Prostate gland (tissue), 2 donors: Measurements from ENCODE around the gene SEM1. TPM values are rescaled to one million over a fixed set of nuclear protein-coding genes. Genes with fewer than 3 reads are reported as not detected.

ENCODE experiments used
- DNase-seq: peaks from one replicate; pipeline ENCODE4 v3.0.0-alpha.2; 2019; ENCODE audit warnings: low spot score
- H3K27ac ChIP-seq, 2 donors: fragments of 200-600 bp; sonication (generic); 2 replicates each; pipeline ENCODE4 v1.5.1; 2017 to 2019
- H3K27me3 ChIP-seq: fragments of 200-600 bp; sonication (generic); replicated peaks from 2 replicates; pipeline ENCODE4 v1.5.1; 2019; ENCODE audit not compliant: insufficient read depth
- H3K36me3 ChIP-seq, 2 donors: fragments of 200-600 bp; sonication (generic); 1 replicate in 1 of 2; 2 replicates in 1 of 2; pipeline versions ENCODE4 v1.5.1 to v1.8.1; 2017 to 2019
- H3K4me1 ChIP-seq: fragments of 200-600 bp; sonication (generic); replicated peaks from 2 replicates; pipeline ENCODE4 v1.5.1; 2019
- H3K4me3 ChIP-seq, 2 donors: fragments of 200-600 bp; sonication (generic); 2 replicates each; pipeline ENCODE4 v1.5.1; 2017 to 2019
- H3K9me3 ChIP-seq: fragments of 200-600 bp; sonication (generic); 2 replicates; pipeline ENCODE4 v1.5.1; 2017
- CTCF ChIP-seq, 4 experiments: fragments of 200-600 bp in 2 of 4; fragments of 450-650 bp in 2 of 4; sonication (generic) in 2 of 4; IDR thresholded peaks; 1 replicate in 3 of 4; 2 replicates in 1 of 4; pipeline ENCODE4 v1.5.1; 2016 to 2019; ENCODE audit warnings: antibody characterized with exemption in 4 of 4, mild to moderate bottlenecking in 2 of 4, moderate library complexity in 2 of 4
- POLR2A ChIP-seq: fragments of 450-650 bp; IDR thresholded peaks from one replicate; pipeline ENCODE4 v1.6.1; 2016; ENCODE audit warnings: antibody characterized with exemption, mild to moderate bottlenecking
- POLR2AphosphoS5 ChIP-seq: sonication (generic); formaldehyde crosslinking; IDR thresholded peaks from one replicate; pipeline ENCODE4 v1.6.1; 2017; ENCODE audit warnings: antibody characterized with exemption
- WGBS: methylation state at CpG from one replicate; pipeline ENCODE4 v1.1.5; 2018; 5-methylcytosine and 5-hydroxymethylcytosine counted together
- intact Hi-C: fragments of 100-400 bp; cut with DNase I; formaldehyde crosslinking; loops from one replicate; pipeline ENCODE4 v1.14.2; 2022
- total RNA-seq, 2 donors: library from RNA; depleted of rRNA; stranded (reverse); fragments of >200 nt; gene quantifications; one replicate each; pipeline ENCODE4 v1.1.0, GENCODE V29; 2016

SEM1 gene
- total RNA-seq, 2 donors from 2014 or later = 16.2 to 24.9 TPM

- Histone ChIP-seq H3K9me3 (no peaks in the 10 kb centered on the region), H3K36me3 (no peaks in the 10 kb centered on the region), H3K27me3 (no peaks in the 10 kb centered on the region), H3K4me3 (no peak overlapping the region), H3K27ac (no peak overlapping the region), H3K4me1 (no peaks in the 10 kb centered on the region)
- 89% methylated on average over 1 of the region's 1 CpG for WGBS
- intact Hi-C loops = no loop called here
- no peak for DNase-seq
- TF ChIP-seq POLR2AphosphoS5 (no peak), CTCF (IDR thresholded peaks at IDR 0.05) (no peak), POLR2A (no peak)
These were observed 34.1 kb downstream of the SEM1 start for GRCh38 chr7:96675548-96675947.

- no peak overlapping the region for H3K27ac ChIP-seq
- no peak for TF ChIP-seq POLR2AphosphoS5
- no peak for TF ChIP-seq CTCF (IDR thresholded peaks at IDR 0.05)
- TF ChIP-seq POLR2A = no peak
- no peaks in the 10 kb centered on the region for H3K4me1 ChIP-seq
- H3K4me3 ChIP-seq = no peak overlapping the region
- no peaks in the 10 kb centered on the region for H3K9me3 ChIP-seq
- intact Hi-C loops = no loop called here
- DNase-seq = no peak
- WGBS = 89% methylated on average over 4 of the region's 4 CpGs
- no peaks in the 10 kb centered on the region for H3K36me3 ChIP-seq
- H3K27me3 ChIP-seq = no peaks in the 10 kb centered on the region
These were observed 35.1 kb downstream of the SEM1 start for GRCh38 chr7:96674565-96674964.

- DNase-seq = no peak
- no peaks in the 10 kb centered on the region for H3K27me3 ChIP-seq
- no peaks in the 10 kb centered on the region for H3K9me3 ChIP-seq
- H3K4me3 ChIP-seq = no peak overlapping the region
- H3K27ac ChIP-seq = no peak overlapping the region
- H3K4me1 ChIP-seq = no peaks in the 10 kb centered on the region
- TF ChIP-seq POLR2AphosphoS5 = no peak
- no peak for TF ChIP-seq POLR2A
- H3K36me3 ChIP-seq = no peaks in the 10 kb centered on the region
- 92% methylated on average over 3 of the region's 3 CpGs for WGBS
- intact Hi-C loops = no loop called here
These were observed 37.8 kb downstream of the SEM1 start for GRCh38 chr7:96671854-96672253.

GRCh38 chr7:96670338-96671289, 39.0 kb downstream of the SEM1 start:
- no peaks in the 10 kb centered on the region for H3K36me3 ChIP-seq
- 63% methylated on average over 3 of the region's 3 CpGs for WGBS
- no peak for DNase-seq
- no peaks in the 10 kb centered on the region for H3K27me3 ChIP-seq
- TF ChIP-seq CTCF (IDR thresholded peaks at IDR 0.05) = no peak
- TF ChIP-seq POLR2A = no peak
- no peak for TF ChIP-seq POLR2AphosphoS5
- H3K27ac ChIP-seq = no peak overlapping the region
- no peaks in the 10 kb centered on the region for H3K4me1 ChIP-seq
- no peaks in the 10 kb centered on the region for H3K9me3 ChIP-seq
- intact Hi-C loops = no loop called here
- H3K4me3 ChIP-seq = no peak overlapping the region

GRCh38 chr7:96669812-96670211, 39.8 kb downstream of the SEM1 start:
- Histone ChIP-seq H3K27me3 (no peaks in the 10 kb centered on the region), H3K4me1 (no peaks in the 10 kb centered on the region), H3K27ac (no peak overlapping the region), H3K36me3 (no peaks in the 10 kb centered on the region), H3K9me3 (no peaks in the 10 kb centered on the region), H3K4me3 (no peak overlapping the region)
- DNase-seq = no peak
- TF ChIP-seq CTCF (IDR thresholded peaks at IDR 0.05) (no peak), POLR2A (no peak), POLR2AphosphoS5 (no peak)
- intact Hi-C loops = no loop called here
